T-helper 1 cell (primary cell): ENCODE data around the gene S100A14.
A peak's percentile ranks its signal among the peaks of the same experiment; 100 is the strongest.
"Not testable (repeated sequence)": the region's sequence is repeated elsewhere in the genome, so short reads cannot be mapped to it uniquely, and the experiment has no call there.

Experiments used
- DNase-seq, 5 donors: peaks; one replicate each; pipeline ENCODE4 v3.0.0-alpha.2; 2012 to 2020
- total RNA-seq, 4 donors: gene quantifications; one replicate each; lab custom pipeline; 2026; lab: John Stamatoyannopoulos, UW

Gene S100A14
- total RNA-seq = 0 to 0.08 (median 0) reads per million in 4 donors

DNA sequence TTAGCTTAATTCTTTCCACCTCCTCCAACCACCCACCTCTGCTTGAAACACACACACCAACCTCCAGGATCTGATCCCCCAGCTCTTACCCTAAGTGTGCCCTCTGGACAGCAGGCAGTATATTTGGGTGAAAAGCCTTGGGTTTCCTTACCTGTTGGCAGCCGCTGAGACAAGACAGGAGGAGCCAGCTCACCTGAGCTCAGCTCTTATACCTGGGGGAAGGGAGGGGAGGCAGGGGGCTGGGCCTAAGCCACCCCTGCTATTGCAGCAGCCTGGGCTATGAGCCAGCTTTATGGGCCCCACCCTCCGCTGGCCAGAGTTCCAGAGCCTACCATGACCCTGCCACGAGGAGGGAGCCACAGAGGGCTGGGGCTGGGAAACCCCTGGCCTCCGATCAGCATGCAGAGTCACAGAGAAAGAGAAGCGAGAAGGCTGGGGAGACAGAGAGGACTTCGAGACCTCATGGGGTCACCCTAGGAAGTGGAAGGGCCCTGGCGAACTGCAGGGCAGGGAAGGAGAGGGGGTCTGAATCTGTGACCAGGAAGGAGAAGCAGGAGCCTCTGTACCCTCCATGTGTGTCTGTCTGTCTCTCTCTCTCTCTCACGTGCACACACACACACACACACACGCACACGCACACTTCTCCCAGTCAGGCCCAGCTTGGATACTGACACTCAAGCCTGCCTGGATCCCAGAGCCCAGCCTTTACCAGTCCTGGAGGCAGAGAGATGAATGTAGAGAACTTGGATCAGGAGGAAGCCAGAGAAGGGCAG lies at the start of gene S100A14:
TSS of gene S100A14 (minus strand) at position 182 of the 773 bp plus-strand sequence. CDS start 467 bp downstream, outside the sequence.
- no peak for DNase-seq

DNA sequence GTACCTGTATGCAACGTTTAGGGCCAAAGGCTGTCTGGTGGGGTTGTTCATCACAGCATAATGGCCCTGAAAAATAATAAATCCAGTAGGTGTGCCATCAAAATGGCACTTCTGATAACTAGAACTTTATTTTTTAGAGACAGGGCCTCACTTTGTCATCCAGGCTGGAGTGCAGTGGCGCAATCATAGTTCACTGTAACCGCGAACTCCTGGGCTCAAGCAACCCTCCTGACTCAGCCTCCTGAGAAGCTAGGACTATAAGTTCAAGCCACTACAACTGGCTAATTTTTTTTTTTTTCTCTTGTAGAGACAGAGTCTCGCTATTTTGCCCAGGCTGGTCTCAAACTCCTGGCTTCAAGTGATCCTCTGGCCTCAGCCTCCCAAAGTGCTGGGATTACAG lies 47.1 kb upstream of the S100A14 start:
- DNase-seq = no peak

DNA sequence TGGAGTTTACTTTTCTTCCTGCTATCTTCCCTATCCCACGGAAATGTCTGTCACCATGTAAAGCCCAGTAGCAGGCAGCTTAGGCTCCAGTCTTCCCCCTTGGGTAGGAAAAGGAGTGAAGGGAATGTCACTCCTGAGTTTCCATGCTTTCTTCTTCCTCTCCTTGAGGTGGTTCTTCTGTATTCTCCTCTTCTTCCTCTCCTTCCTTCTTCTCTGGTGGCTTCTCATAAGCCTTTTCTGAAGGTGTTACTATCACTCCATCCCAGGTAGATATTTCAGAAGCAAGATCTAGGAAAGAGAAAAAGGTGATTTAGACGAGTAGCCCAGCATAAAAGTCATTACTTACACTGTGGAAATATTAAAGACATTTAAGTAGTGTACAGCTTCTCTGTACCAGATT lies 46.1 kb upstream of the S100A14 start:
- DNase-seq = no peak

DNA sequence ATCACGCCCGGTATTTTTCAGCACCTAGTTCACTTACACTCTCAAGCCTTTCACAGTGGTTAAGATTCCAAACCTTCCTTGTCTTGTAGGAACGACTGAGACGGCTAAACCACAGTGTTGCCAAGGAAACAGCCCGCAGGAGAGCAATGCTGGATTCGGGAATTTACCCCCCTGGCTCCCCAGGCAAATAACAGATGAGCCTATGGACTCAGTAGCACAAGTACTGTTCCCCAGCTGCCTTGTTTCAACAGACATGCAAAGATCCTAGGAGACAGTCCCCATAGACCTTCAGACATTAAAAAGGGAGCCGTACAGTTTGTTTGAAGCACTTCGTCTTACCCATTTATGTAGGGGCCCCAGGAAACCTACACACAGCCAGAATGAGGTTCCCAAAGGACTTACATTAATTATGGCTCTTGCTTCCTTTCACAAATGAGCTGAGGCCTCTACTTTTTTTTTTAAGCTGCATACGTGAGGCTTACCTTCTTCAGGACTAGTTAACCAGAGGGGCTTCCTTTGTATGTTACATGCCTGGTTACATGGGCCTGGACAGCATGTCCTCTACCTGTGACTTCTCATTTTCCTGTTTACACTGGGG lies 45.1 kb upstream of the S100A14 start:
- DNase-seq = no peak

DNA sequence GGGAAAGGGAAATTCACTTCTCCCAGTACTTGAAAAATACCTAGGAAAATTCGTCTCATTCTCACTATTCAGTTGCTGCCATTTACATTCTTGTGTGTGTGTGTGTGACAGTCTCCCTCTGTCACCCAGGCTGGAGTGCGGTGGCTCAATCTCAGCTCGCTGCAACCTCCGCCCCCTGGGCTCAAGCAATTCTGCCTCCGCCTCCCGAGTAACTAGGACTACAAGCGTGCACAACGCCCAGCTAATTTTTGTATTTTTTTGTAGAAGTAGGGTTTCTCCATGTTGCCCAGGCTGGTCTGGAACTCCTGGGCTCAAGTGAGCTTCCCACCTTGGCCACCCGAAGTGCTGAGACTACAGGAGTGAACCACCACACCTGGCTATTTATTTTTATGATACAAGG lies 43.5 kb upstream of the S100A14 start:
- DNase-seq = no peak

DNA sequence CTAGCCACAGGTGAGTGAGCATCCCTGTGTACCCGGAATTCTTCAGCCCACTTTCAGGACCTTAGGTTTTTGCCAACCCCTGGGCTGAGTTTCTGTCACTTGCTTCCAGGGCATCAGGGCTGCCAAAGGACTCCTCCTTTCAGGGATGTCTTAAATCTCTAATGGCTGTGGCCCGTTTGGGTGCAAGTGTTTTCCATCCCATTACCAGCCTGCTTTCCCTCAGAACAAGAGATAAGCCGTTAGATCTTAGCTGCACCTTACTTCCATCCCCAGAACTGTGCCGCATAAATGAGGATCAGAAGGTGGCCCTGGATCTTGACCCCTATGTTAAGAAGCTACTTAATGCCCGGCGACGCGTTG lies 43.0 kb upstream of the S100A14 start:
- no peak for DNase-seq

DNA sequence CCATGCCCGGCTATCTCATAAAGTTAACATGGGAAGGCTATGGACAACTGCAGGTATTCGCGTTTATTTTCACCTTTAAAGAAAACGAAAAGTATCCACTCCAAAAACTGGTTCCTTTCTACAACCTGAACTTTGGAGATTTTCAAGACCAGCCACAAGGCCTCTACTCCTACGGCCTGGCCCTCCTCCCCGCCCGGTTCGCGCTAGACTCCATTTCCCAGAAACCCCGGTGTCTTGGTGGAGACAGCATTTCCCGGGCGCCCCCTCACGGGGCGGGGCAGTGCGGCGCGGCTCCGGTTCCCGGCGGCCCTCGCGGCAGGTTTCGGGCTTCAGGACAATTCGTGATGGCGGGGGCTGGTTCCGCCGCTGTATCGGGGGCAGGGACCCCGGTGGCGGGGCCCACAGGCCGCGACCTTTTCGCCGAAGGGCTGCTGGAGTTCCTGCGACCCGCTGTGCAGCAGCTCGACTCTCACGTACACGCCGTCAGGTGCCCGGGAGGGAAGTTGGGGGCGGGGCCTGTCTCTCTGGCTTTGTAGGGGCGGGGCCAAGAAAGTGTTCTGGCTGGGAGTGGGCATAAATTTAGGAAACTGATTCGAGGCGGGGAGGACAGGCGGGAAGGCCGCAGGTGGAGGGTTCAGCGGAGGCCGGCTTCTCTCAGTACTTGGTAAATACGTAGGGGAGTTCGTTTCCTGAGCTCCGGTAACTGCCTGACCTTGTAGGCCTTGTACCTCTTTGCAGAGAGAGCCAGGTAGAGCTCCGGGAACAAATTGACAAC lies 42.5 kb upstream of the S100A14 start, which contains the start of gene SNAPIN:
TSS of gene SNAPIN (plus strand) at position 304 of the 775 bp plus-strand sequence. CDS start at position 345, 41 bp downstream.
- peak; percentile 70 to 91 (median 83) for DNase-seq

DNA sequence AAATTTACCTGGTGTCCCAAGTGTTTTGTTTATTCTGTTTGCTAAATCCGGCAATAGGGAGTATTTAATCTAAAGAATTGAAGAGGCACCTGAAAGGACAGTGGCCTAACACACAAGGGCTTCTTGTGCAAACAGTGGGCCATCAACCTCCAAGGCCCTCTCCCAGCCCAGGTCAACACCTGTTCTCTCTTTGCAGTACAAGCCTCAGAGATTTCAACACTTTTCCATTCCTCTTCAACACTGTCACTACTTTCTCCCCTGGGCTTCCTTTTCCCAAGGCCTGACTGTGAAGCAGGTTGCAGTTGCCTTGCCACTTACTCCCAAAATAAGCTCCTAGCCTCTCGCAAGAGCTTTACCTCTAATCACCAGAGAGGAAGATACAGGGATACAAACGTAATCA lies 39.2 kb upstream of the S100A14 start:
- no peak for DNase-seq

DNA sequence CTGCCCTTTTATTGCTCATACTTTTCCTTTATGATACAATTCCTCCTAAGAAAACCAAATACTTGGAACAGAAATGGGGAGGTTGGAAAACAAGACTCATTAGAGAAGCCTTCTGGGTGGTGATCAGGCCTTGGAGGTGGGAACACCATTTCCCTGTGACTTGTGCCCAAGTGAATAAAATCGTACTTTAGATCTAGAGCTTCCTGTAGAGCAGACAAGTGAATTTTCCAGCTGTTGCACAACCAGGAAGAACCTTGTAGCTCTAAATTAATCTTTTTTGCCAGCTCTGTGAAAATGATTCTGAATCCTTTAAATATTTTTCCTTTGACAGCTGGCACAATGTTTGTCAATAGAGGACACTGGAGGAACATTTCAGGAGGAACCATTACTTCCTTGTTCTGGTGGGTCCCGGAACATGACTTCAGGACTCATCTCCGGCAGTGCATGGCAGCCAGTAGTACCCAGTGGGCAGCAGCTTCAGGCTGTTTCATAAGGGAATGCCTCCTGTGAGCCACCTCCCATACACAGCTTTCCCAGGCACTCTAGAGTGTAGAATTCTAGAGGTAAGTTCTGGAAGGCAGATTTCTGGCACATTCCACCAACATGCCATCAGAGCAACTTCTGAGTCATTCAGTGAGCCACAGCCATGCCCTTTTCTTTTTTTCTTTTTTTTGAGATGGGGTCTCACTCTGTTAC lies 36.8 kb upstream of the S100A14 start:
- DNase-seq = no peak

DNA sequence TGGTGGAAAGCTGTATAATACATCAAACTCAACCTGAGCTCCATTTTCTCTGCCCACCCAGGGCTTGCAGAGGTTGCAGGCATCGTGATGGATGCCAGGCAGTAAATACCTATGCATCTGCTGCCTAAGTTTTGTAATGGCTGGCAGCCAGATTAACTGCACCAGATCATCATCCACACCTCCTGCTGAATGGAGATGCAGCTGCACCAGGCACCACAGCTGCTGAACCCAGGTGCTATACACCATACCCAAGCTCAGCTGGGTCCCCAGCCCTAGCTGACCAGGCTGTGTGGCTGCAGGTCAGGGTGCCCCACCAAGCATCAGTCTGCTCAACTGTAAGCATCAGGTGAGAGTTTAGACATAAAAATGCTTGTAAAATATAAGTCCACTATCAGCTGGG lies 35.6 kb upstream of the S100A14 start:
- no peak for DNase-seq

DNA sequence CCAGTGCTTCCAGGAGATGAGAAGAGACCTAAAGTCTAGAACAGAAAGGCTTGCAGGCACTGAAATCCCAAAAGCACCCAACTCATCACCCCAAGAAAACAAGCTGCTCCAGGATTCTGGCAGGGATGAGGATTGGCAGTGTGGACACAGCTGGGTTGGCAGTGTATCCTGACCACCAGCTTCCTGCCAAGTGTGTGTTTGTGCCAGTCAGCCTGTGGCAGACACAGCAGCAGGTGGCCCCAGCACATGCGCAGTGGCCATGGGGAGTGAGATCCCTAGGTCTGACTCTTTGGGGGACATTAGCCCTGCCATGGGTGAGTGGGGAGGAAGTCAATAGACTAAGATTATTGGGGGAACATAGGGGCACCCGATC lies 33.7 kb upstream of the S100A14 start:
- no peak for DNase-seq

DNA sequence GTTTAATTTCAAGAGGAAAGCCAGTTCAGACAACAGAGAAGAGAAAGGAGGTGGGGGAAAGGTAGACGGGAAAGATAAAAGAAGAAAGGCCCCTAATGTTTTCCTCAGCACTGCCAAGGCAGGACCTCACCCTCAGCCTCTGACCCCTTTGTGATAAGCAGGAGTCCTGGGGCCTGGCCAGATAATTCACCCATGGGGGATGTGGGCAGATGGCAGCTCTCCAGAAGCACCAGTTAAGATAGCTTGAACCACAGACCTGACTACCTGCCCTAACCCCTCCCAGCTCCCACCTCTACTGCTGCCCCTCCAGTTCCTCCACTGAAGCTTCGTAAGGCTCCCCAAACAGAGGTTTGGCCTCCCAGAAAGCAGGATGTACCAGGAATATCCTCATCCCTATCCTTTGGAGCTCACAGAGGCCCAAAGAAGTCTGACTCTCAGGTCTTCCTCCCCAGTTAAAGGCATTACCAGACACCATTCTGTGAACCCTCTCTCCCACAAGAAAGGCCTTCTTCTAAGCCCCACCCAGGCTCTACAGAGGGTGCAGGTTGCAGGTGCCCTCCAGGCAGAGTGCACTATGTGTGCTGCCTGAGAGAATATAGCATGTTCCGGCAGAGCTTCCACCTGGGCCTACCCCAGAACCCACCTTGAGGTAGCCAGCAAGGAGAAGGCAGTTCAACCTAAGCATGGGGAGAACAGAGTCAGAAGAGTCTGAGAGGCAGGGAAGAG lies 33.2 kb upstream of the S100A14 start:
- DNase-seq = no peak

DNA sequence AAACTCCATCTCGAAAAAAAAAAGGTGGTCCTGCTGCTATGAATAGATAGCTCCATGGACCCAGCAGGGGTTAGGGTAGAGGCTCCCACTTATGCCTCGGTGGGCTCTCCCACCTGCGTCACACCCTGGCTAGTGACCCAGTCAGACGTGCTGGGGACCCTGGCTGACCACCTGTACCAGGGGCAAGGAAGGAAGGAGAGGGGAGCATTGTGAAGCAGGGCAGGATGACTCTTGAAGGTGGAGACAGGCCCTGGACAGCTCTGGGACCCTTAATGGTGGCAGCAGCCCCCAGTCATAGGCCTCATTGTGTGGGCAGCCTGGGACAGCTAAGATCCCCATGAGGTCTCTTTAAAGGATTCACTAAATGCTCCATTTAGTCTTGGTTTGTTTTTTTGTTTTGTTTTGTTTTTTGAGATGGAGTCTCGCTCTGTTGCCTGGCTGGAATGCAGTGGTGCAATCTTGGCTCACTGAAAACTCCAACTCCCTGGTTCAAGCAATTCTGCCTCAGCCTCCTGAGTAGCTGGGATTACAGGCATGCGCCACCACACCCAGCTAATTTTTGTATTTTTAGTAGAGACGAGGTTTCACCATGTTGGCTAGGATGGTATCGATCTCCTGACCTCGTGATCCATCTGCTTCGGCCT lies 32.0 kb upstream of the S100A14 start:
- no peak for DNase-seq

DNA sequence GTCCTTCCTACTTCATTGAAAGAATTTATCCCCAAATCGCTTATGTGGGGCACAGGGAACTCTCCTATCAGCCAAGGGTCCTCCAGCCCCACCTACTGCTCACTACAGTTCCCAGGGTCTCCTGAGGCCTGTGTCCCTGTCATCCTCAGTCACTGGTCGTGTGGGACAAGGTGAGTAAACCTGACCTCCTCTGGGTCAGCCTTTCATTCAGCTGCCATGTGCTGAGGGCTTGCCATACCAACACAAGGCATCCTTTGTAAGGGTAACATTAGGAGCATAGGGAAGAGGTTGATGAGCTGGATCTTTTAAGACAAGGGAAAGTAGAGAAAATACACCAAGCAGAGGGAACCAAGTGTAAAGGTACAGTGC lies 31.2 kb upstream of the S100A14 start:
- no peak for DNase-seq

DNA sequence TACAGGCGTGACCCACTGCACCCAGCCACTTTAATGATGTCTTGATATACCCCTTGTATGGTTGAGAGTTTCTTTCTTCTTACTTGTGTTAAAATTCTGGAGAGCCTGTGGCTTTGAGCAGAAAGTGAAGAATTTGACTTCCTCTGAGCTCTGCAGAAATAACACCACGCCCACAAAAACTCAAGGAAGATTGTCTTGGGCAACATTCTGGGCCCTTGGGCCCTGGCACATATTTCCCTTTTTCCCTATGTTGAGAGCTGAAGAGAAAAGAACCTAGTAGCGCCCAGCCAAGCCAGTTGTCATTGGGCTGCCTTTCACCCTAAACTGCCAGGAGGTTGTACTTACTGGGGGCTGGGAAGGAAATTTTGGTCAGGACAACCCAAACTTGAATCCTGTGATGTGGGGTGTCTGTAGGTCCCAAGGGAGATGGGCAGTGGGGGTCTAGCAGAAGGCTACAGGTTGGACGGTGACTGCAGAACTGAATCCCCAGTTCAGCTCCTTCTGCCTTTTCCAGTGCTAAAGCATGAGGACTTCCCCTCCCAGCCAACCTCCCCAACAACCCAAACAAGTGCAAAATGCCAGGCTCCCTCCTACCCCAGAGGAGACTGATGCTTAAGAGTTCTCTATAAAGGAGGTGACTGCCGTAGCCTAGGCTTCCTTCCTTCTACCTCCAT lies 30.7 kb upstream of the S100A14 start:
- no peak for DNase-seq

DNA sequence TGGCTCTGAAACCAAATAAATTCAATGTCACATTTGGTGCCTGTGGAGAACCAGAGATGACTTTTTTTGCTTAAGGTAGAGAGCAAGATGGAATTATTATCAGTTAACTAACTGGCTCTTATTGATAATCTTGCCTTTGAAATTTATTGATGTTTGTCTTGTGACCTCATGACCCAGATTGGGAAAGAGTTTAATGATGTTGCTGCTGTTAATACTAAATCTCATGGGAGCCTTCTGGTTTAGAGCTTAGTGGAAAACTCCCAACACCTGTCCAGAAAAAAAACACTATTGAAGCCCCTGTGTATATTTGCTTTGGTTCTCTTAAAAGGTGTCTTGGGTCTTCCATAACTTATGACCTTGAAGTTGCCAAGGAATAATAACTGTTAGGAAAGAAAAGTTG lies 27.7 kb upstream of the S100A14 start:
- DNase-seq = no peak

DNA sequence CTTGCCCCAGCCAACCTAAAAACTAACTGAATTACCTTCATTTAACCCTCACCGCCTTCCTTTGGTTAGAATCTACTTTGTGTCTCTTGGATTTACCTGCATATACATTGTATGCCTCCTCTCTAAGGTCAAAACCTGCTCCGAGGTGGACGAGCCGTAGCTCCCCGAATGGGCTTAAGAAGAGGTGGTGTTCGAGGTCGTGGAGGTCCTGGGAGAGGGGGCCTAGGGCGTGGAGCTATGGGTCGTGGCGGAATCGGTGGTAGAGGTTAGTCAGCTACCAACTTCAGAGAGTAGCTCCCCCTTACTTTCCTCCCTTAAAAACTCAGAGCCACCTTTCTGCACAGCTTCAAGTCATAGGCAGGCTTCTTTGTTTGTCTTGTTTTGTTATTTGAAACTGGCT lies 27.0 kb upstream of the S100A14 start:
- DNase-seq = no peak

DNA sequence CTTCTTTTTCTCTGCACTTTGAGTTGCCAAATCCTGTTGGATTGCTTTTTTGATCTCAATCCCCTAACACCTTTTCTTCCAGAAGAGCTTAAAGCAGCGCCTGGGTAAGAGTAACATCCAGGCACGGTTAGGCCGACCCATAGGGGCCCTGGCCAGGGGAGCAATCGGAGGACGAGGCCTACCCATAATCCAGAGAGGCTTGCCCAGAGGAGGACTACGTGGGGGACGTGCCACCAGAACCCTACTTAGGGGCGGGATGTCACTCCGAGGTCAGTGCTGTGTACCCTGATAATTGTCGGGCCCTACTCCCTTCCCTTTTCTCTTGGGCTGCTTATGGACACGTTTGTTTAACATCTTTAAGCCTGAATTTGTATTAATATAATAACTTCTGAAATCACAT lies 26.0 kb upstream of the S100A14 start:
- no peak for DNase-seq

DNA sequence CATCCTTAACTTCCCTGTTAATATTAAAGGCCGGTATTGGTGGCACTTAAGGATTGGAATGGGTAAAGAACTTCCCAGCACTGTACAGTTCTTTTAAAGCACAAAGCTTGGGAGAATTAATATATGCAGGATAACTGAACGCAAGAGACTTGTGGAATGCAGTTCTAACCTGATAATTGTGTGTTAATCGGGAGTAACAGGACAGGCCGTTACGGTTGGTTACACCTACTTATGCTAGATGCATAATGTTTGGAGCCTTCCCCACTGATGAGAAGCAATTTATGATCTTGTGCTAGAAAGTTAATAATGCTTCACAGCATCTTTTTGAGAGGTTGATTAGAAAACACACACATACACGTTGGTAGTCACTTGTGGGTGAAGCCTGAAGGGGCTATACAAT lies 24.7 kb upstream of the S100A14 start:
- no peak for DNase-seq

DNA sequence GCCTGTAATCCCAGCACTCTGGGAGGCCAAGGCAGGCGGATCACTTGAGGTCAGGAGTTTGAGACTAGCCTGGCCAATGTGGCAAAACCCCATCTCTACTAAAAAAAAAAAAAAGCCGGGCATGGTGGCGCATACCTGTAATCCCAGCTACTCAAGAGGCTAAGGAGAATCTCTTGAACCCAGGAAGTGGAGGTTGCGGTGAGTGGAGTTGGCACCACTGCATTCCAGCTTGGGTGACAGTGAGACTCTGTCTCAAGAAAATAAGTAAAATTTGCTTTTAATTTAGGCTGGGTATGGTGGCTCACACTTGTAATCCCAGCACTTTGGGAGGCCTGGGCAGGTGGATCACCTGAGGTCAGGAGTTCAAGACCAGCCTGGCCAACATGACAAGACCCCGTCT lies 24.1 kb upstream of the S100A14 start:
- DNase-seq = not testable (repeated sequence)

DNA sequence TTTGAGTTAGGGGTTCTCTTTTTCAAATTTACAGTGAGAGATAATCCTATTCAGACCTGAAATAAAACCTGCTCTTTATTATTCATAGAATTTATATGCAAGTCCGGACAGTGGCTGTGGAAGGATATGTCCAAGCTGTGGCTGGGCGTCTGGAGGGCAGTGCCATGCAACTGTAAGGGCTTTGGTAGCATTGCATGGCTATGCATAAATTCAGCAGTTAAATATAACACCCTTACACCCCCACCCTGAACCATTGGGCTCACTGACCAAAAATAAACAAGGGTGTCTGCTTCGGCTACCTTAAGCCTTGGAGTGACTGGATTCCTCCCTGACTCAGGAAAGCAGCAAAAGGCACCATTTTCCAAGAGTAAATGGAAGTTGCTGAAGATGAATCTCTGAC lies 23.2 kb upstream of the S100A14 start:
- DNase-seq = no peak
